Ovary (tissue), 3 donors: ENCODE measurements around the gene KRTAP1-5.

Source experiments
- CTCF ChIP-seq, 3 donors: fragments of 450-650 bp in 2 of 3; fragments of 200-600 bp in 1 of 3; IDR thresholded peaks; one replicate each; pipeline versions ENCODE4 v1.5.1 to v1.8.0; 2016 to 2022; ENCODE audit warnings: antibody characterized with exemption in 3 of 3, mild to moderate bottlenecking in 1 of 3
- EP300 ChIP-seq: sonication (generic); formaldehyde crosslinking; IDR thresholded peaks from one replicate; pipeline ENCODE4 v1.6.1; 2017; ENCODE audit warnings: antibody characterized with exemption
- donor health status: DM: no; HTN: no; CAD: no.

- TF ChIP-seq EP300: no peak
- TF ChIP-seq CTCF (IDR thresholded peaks at IDR 0.05): no peak
Observed at GRCh38 chr17:41009301-41009760, 17.7 kb downstream of the KRTAP1-5 start.
